ENCODE results near the gene GFPT2. TPM values are rescaled to one million over a fixed set of nuclear protein-coding genes. Genes with fewer than 3 reads are reported as not detected.

GFPT2 gene
- polyA plus RNA-seq, 2 of the 4 experiments (the other 2 are of a cell fraction), result 24.4 to 38.0 TPM

- TF ChIP-seq CHD2 (IDR thresholded peaks at IDR 0.05; ENCODE audit: low read length, partially characterized antibody) (no peak), CHD4 (IDR thresholded peaks at IDR 0.05; ENCODE audit: borderline replicate concordance) (no peak), CBX2 (IDR thresholded peaks at IDR 0.05; ENCODE audit: borderline replicate concordance, low read depth) (no peak), MAZ (IDR thresholded peaks at IDR 0.05; ENCODE audit: borderline replicate concordance, low read depth, low read length) (no peak), POLR2AphosphoS2 (conservative IDR thresholded peaks at IDR 0.05; ENCODE audit: low read length) (no peak), HOXA7 (CRISPR knock-in tag; IDR thresholded peaks at IDR 0.05) (no peak), RCOR1 (IDR thresholded peaks at IDR 0.05; ENCODE audit: low read depth, low read length) (no peak), NFE2L2 (conservative IDR thresholded peaks at IDR 0.05; ENCODE audit: low read length) (no peak)
These were observed 56.4 kb downstream of the GFPT2 start (continued) for GRCh38 chr5:180296771-180297170.

DNA sequence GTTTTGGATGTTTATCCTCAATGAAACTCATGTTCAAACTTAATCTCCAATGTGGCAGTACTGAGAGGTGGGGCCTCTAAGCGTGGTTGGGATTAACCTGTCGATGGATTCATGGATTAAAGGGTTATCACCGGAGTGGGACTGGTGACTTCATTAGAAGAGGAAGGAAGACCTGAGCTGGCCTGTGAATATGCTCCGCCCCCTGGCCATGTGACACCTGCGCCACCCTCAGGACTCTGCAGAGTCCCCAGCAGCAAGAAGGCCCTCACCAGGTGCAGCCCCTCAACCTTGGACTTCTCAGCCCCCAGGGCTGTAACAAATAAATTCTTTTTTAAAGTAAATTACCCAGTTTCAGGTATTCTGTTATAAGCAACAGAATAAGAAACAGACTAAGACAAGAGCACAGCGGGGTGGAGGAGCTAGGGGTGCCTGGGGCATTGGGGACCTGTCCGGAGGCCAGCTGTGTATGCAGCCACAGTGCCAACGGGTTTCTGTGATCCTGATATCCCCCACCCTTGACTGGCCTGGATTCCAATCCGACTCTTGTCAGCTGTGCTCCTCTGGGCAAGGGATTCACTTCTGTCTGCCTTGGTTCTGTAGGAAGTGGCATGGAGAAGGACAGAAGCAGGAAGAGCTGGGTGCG is 58.1 kb downstream of the GFPT2 start:
- CTCF ChIA-PET, result interaction anchor here (1.0 to 10.6 kb wide), 18 partner anchors 11 to 376 kb away, joined by 3 to 344 read pairs (median 9); no protein-coding TSS in a partner anchor
- H3K4me2 ChIP-seq, result no peak overlapping the region
- ATAC-seq, result no peak
- no peak for FAIRE-seq
- 86% methylated on average over 10 of the region's 10 CpGs for WGBS (ENCODE audit: missing lambda C conversion rate)
- no peak overlapping the region for H3K27ac ChIP-seq
- peaks cover 18% of the 10 kb centered on the region for H3K4me1 ChIP-seq
- no peaks in the 10 kb centered on the region for H3K9me3 ChIP-seq
- DNase-seq (ENCODE audit: low read depth in 1 of 2, low spot score in 1 of 2), result no peak
- no peak for TF ChIP-seq FOXS1 (CRISPR knock-in tag; IDR thresholded peaks at IDR 0.05)
- TF ChIP-seq CBX2 (IDR thresholded peaks at IDR 0.05; ENCODE audit: borderline replicate concordance, low read depth), result no peak
- TF ChIP-seq MAFK (IDR thresholded peaks at IDR 0.05; ENCODE audit: partially characterized antibody), result no peak
- TF ChIP-seq KDM1A (IDR thresholded peaks at IDR 0.05; ENCODE audit: low read depth), result no peak
- TF ChIP-seq RAD21 (conservative IDR thresholded peaks at IDR 0.05 in 1 of 2, IDR thresholded peaks at IDR 0.05 in 1 of 2), result no peak
- H3K4me3 ChIP-seq, result no peak overlapping the region
- POLR2A ChIA-PET, result interaction anchor here (0.7 kb wide), 1 partner anchor 57 kb away, joined by 3 read pairs; no protein-coding TSS in a partner anchor

GRCh38 chr5:180294411-180294810 is 58.7 kb downstream of the GFPT2 start:
- ChIA-PET POLR2A (interaction anchor here (0.7 kb wide), 1 partner anchor 57 kb away, joined by 3 read pairs; no protein-coding TSS in a partner anchor), CTCF (interaction anchor here (0.7 to 10.6 kb wide), 34 partner anchors 11 to 459 kb away, joined by 3 to 344 read pairs (median 6); no protein-coding TSS in a partner anchor)
- TF ChIP-seq CBX8 (IDR thresholded peaks at IDR 0.05) (no peak), GATA3 (IDR thresholded peaks at IDR 0.05; ENCODE audit: borderline replicate concordance) (no peak), HOXA7 (CRISPR knock-in tag; IDR thresholded peaks at IDR 0.05) (no peak), CBX2 (IDR thresholded peaks at IDR 0.05; ENCODE audit: borderline replicate concordance, low read depth) (no peak), ESRRA (IDR thresholded peaks at IDR 0.05; ENCODE audit: borderline replicate concordance, low read length) (no peak), FOSB (CRISPR knock-in tag; IDR thresholded peaks at IDR 0.05) (no peak), FOXS1 (CRISPR knock-in tag; IDR thresholded peaks at IDR 0.05) (no peak), SREBF2 (IDR thresholded peaks at IDR 0.05) (no peak), CTCF (IDR thresholded peaks at IDR 0.05) (no peak), HDAC2 (IDR thresholded peaks at IDR 0.05) (no peak), ZNF302 (CRISPR knock-in tag; IDR thresholded peaks at IDR 0.05) (no peak), JUNB (IDR thresholded peaks at IDR 0.05) (no peak), TP53 (CRISPR knock-in tag; IDR thresholded peaks at IDR 0.05) (no peak)
- H3K27ac ChIP-seq, result 0 out of 6 replicates have a peak overlapping the region, but pooled peaks of 1 of the 2 experiments have one; percentile 7
- H3K4me1 ChIP-seq, result peaks cover 18% of the 10 kb centered on the region
- ATAC-seq (no peak), FAIRE-seq (no peak), DNase-seq (ENCODE audit: low read depth in 1 of 2, low spot score in 1 of 2) (no peak)
- no peaks in the 10 kb centered on the region for H3K9me3 ChIP-seq
- no peak overlapping the region for H3K4me2 ChIP-seq
- 92% methylated on average over 7 of the region's 7 CpGs for WGBS (ENCODE audit: missing lambda C conversion rate)
- no peak overlapping the region for H3K4me3 ChIP-seq
